ENCODE results near the gene ALK. TPM values are rescaled to one million over a fixed set of nuclear protein-coding genes. Genes with fewer than 3 reads are reported as not detected.

The ALK gene
- total RNA-seq, 1 experiment from 2014 or later = not detected

- Histone ChIP-seq H3K4me1 (ENCODE audit: insufficient read depth, low read length) (no peaks in the 10 kb centered on the region; the same call in 1 of the 2 replicates), H2BK20ac (ENCODE audit: low read depth, low read length, poor library complexity, severe bottlenecking) (no peak overlapping the region), H2BK12ac (ENCODE audit: insufficient read length, low read depth, low read length) (no peak overlapping the region), H3K9ac (ENCODE audit: extremely low read depth, insufficient read length, low read length) (no peak overlapping the region), H3K79me1 (ENCODE audit: insufficient read depth, low read depth, low read length, poor library complexity, severe bottlenecking) (no peaks in the 10 kb centered on the region), H2AK5ac (ENCODE audit: insufficient read length, low read length) (no peak overlapping the region), H3K56ac (ENCODE audit: insufficient read length, low read depth, low read length) (no peak overlapping the region), H3K23ac (ENCODE audit: insufficient read length, low read depth, low read length) (no peak overlapping the region), H3K4me2 (ENCODE audit: insufficient read depth, insufficient read length, low read length) (no peak overlapping the region), H3K27me3 (ENCODE audit: insufficient read depth, low read length) (no peaks in the 10 kb centered on the region), H3K4ac (ENCODE audit: low read depth, low read length) (no peak overlapping the region), H2BK120ac (ENCODE audit: low read depth, low read length, poor library complexity, severe bottlenecking) (no peak overlapping the region), H4K91ac (ENCODE audit: insufficient read length, low read depth, low read length) (no peak overlapping the region), H3K79me2 (ENCODE audit: insufficient read depth, low read length) (no peaks in the 10 kb centered on the region), H4K20me1 (ENCODE audit: control insufficient read depth, insufficient read depth, insufficient read length) (no peaks in the 10 kb centered on the region), H2BK15ac (ENCODE audit: low read depth, low read length) (no peak overlapping the region), H2BK5ac (ENCODE audit: insufficient read length, low read length) (no peak overlapping the region), H2AFZ (ENCODE audit: low read length) (no peak overlapping the region), H3T11ph (ENCODE audit: low read length) (no peak overlapping the region), H4K5ac (ENCODE audit: insufficient read length, low read depth, low read length) (no peak overlapping the region), H3K23me2 (ENCODE audit: insufficient read length, low read depth, low read length, poor library complexity, severe bottlenecking) (no peaks in the 10 kb centered on the region), H3K18ac (ENCODE audit: insufficient read length, low read depth, low read length) (no peak overlapping the region), H3K9me3 (ENCODE audit: control insufficient read depth, low read depth, low read length) (no peaks in the 10 kb centered on the region), H3K14ac (ENCODE audit: insufficient read depth, low read length) (no peak overlapping the region), H4K8ac (replicated peaks; ENCODE audit: insufficient read length, low read depth, low read length) (no peak overlapping the region), H3K27ac (ENCODE audit: insufficient read length, low read depth, low read length) (no peak overlapping the region)
- no peak for TF ChIP-seq CTCF (conservative IDR thresholded peaks at IDR 0.05)
- Mint-ChIP-seq H3K27ac (no peak overlapping the region), H3K27me3 (ENCODE audit: low read depth) (peaks cover 3% of the 10 kb centered on the region), H3K36me3 (ENCODE audit: insufficient read depth in 1 of 3, low read depth in 3 of 3) (no peaks in the 10 kb centered on the region), H3K9me3 (peaks cover 0 to 3% of the 10 kb centered on the region in 2 experiments; a peak in 1 of 5 replicates), H3K4me1 (peaks cover 16 to 17% of the 10 kb centered on the region in 2 experiments), H3K4me3 (no peak overlapping the region)
- WGBS (ENCODE audit: extremely low coverage, insufficient read length, low lambda C conversion rate) = no CpG with 5 or more reads among the region's 10 CpGs
- no peak for DNase-seq
Observed at GRCh38 chr2:29334706-29335105, 586.7 kb downstream of the ALK start.
